GM18907 (cell line): ENCODE results near the gene MMAA.

ENCODE experiments used
- ATAC-seq: cut with Tn5 transposase; IDR thresholded peaks from one replicate; pipeline ENCODE4 v1.9.1; 2021; ENCODE audit warnings: mild to moderate bottlenecking, moderate library complexity; ENCODE audit not compliant: unreplicated experiment

MMAA gene

GRCh38 chr4:145703850-145704497 is 84.8 kb downstream of the MMAA start:
- ATAC-seq, result no peak

DNA sequence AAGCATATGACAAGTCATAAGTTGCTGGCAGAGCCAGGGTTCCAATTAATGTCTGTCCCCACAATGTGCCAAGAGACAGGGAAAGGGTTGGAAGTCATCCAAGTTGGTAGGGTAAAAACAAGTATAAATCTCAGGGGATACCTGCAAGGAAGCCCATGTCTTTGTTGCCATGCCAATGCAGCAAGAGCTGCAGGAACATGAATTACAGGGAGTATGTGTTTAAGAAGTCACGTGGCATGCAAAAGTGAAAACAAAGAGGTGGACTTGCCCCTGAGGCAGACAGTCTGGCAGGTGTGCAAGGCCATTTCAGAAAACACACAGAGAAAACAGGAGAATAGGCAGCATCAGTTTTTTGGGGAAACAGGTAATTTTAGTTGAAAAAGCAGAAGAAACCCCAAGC is 90.2 kb downstream of the MMAA start:
- no peak for ATAC-seq
